ENCODE results near the gene GPR55. TPM values are rescaled to one million over a fixed set of nuclear protein-coding genes. Genes with fewer than 3 reads are reported as not detected.

The GPR55 gene
- total RNA-seq, 1 experiment from 2014 or later, result not detected

DNA sequence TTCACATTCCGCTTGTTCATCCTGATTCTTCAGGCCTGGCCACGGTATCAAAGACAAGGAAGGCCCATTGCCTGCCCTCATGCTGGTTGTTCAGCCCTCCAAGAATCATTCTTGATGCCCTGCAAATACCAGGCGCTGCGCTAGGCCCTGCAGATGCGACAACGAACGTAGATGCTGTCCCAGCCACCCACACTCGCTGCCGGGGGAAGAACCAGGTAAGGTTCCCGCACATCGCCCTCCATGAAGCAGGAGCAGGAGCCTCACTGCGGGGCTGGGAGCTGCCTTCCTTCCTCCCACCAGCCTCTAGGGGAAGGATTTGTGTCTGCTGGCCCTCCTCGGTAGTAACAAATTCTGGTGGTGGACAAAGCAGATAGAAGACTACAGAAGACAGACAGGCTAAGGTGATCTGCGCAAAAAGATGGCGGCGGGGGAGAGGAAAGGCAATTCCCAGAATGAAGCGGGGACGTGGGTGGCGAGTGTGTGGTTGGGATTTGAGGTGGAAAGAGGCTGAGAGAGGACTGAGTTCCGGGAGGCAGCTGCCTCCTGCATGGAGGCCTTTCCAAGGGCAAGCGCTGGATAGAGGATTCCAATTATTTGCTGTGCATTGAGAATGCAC lies 19.8 kb upstream of the GPR55 start:
- TF ChIP-seq NR3C1 (CRISPR knock-in tag; conservative IDR thresholded peaks at IDR 0.05; ENCODE audit: low read depth) (no peak), NFATC4 (CRISPR knock-in tag; IDR thresholded peaks at IDR 0.05) (no peak), JUN (CRISPR knock-in tag; IDR thresholded peaks at IDR 0.05) (no peak), GABPB1 (CRISPR knock-in tag; IDR thresholded peaks at IDR 0.05) (no peak), ZNF396 (CRISPR knock-in tag; IDR thresholded peaks at IDR 0.05; ENCODE audit: borderline replicate concordance) (no peak), JAZF1 (CRISPR knock-in tag; IDR thresholded peaks at IDR 0.05) (no peak), MAX (CRISPR knock-in tag; IDR thresholded peaks at IDR 0.05) (no peak), OVOL2 (CRISPR knock-in tag; IDR thresholded peaks at IDR 0.05; ENCODE audit: borderline replicate concordance) (no peak), ZNF138 (CRISPR knock-in tag; conservative IDR thresholded peaks at IDR 0.05) (no peak), IRF1 (CRISPR knock-in tag; IDR thresholded peaks at IDR 0.05) (no peak), AFF4 (CRISPR knock-in tag; IDR thresholded peaks at IDR 0.05; ENCODE audit: borderline replicate concordance) (no peak), PRRX2 (CRISPR knock-in tag; IDR thresholded peaks at IDR 0.05) (no peak), SMAD4 (CRISPR knock-in tag; IDR thresholded peaks at IDR 0.05) (no peak), TP53 (CRISPR knock-in tag; IDR thresholded peaks at IDR 0.05) (no peak), MYBL2 (CRISPR knock-in tag; IDR thresholded peaks at IDR 0.05) (no peak), ATF2 (CRISPR knock-in tag; IDR thresholded peaks at IDR 0.05; ENCODE audit: borderline replicate concordance, low read depth) (no peak), TCF7 (CRISPR knock-in tag; IDR thresholded peaks at IDR 0.05; ENCODE audit: low read depth) (no peak)
- TF ChIP-seq, protein P1, sequence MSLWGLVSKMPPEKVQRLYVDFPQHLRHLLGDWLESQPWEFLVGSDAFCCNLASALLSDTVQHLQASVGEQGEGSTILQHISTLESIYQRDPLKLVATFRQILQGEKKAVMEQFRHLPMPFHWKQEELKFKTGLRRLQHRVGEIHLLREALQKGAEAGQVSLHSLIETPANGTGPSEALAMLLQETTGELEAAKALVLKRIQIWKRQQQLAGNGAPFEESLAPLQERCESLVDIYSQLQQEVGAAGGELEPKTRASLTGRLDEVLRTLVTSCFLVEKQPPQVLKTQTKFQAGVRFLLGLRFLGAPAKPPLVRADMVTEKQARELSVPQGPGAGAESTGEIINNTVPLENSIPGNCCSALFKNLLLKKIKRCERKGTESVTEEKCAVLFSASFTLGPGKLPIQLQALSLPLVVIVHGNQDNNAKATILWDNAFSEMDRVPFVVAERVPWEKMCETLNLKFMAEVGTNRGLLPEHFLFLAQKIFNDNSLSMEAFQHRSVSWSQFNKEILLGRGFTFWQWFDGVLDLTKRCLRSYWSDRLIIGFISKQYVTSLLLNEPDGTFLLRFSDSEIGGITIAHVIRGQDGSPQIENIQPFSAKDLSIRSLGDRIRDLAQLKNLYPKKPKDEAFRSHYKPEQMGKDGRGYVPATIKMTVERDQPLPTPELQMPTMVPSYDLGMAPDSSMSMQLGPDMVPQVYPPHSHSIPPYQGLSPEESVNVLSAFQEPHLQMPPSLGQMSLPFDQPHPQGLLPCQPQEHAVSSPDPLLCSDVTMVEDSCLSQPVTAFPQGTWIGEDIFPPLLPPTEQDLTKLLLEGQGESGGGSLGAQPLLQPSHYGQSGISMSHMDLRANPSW (CRISPR knock-in tag; conservative IDR thresholded peaks at IDR 0.05; ENCODE audit: low read depth), result no peak
- TF ChIP-seq, protein P2, sequence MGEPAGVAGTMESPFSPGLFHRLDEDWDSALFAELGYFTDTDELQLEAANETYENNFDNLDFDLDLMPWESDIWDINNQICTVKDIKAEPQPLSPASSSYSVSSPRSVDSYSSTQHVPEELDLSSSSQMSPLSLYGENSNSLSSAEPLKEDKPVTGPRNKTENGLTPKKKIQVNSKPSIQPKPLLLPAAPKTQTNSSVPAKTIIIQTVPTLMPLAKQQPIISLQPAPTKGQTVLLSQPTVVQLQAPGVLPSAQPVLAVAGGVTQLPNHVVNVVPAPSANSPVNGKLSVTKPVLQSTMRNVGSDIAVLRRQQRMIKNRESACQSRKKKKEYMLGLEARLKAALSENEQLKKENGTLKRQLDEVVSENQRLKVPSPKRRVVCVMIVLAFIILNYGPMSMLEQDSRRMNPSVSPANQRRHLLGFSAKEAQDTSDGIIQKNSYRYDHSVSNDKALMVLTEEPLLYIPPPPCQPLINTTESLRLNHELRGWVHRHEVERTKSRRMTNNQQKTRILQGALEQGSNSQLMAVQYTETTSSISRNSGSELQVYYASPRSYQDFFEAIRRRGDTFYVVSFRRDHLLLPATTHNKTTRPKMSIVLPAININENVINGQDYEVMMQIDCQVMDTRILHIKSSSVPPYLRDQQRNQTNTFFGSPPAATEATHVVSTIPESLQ (CRISPR knock-in tag; IDR thresholded peaks at IDR 0.05), result no peak
- TF ChIP-seq, protein P3, sequence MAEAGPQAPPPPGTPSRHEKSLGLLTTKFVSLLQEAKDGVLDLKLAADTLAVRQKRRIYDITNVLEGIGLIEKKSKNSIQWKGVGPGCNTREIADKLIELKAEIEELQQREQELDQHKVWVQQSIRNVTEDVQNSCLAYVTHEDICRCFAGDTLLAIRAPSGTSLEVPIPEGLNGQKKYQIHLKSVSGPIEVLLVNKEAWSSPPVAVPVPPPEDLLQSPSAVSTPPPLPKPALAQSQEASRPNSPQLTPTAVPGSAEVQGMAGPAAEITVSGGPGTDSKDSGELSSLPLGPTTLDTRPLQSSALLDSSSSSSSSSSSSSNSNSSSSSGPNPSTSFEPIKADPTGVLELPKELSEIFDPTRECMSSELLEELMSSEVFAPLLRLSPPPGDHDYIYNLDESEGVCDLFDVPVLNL (CRISPR knock-in tag; IDR thresholded peaks at IDR 0.05; ENCODE audit: borderline replicate concordance, low read depth), result no peak
- 0 out of 2 replicates have a peak, but pooled peaks cover 3% of the 10 kb centered on the region for H3K4me1 Mint-ChIP-seq
- no peaks in the 10 kb centered on the region for H3K9me3 Mint-ChIP-seq
- ChIA-PET CTCF (interaction anchor here (5.4 kb wide), 1 partner anchor 20 kb away, joined by 21 read pairs; the partner anchor contains the start of gene GPR55), POLR2A (no interaction called here)
- H3K36me3 Mint-ChIP-seq, result no peaks in the 10 kb centered on the region
- H3K27ac Mint-ChIP-seq, result 0 out of 2 replicates have a peak overlapping the region, but pooled peaks have one; percentile 3
- ATAC-seq (peak; percentile 63), DNase-seq (ENCODE audit: low spot score) (no peak)
- H3K27me3 Mint-ChIP-seq (ENCODE audit: low read depth), result no peaks in the 10 kb centered on the region
- no peak overlapping the region for H3K4me3 Mint-ChIP-seq

All from WTC11 (cell line).